NCI-H1092 (cell line): ENCODE data around the gene ELL2.
A peak's percentile ranks its signal among the peaks of the same experiment; 100 is the strongest.
"Not testable (repeated sequence)": the region's sequence is repeated elsewhere in the genome, so short reads cannot be mapped to it uniquely, and the experiment has no call there.

ENCODE experiments used
- DNase-seq: peaks from one replicate; lab custom pipeline; 2025; lab: John Stamatoyannopoulos, UW

Gene ELL2

GRCh38 chr5:95907740-95908706 is 53.6 kb downstream of the ELL2 start:
- DNase-seq: no peak

DNA sequence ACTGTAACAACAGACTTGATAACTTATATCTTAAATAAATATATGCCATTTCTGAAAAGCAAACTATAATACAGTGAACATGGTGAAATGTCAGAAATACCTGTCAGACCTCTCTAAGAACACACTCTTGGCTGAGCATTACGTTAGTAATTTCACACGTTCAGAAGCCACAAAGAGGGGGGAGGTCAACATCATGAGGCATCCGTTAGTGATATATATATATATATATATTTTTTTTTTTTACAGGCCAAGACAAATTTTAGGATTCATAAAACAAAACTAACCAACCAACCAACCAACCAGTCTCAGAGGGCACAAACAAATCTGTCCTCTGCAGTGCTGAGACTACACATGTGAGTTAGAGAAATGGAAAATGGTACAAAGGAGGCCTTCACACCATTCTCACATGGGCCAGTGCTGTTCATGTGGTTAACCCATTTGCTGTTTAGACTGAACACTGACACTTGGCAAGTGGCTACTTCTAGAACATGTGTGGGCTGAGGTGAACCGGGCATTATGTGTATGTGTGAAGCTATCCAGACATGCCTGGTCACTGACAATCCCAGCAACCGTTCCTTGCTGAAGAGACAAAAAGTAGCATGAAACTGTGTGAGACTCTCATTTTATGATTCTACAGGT is 54.5 kb downstream of the ELL2 start:
- no peak for DNase-seq

- not testable (repeated sequence) for DNase-seq
These were observed 55.3 kb downstream of the ELL2 start for GRCh38 chr5:95906398-95906797.

DNA sequence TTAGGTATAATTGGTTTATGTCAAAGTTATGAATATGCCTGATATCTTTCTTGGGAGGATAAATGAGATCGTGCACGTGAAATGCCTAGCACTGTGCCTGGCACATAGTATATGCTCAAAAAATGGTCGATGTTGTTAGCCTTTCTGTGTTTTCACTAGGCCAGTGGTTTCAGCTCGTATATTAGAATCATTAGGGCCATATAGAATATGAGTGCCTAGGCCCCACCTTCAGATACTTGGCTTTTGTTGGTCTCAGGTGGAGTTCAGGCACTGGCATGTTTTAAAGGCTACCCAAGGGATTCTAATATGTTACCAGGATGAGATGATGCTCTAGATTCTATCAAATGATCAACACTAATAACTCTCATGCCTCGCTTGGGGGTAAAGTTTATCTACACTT is 56.8 kb downstream of the ELL2 start:
- DNase-seq: no peak

- no peak for DNase-seq
These were observed 57.8 kb downstream of the ELL2 start for GRCh38 chr5:95903838-95904237.

- no peak for DNase-seq
These were observed 59.7 kb downstream of the ELL2 start for GRCh38 chr5:95901676-95902627.

- DNase-seq: peak; percentile 22
These were observed 61.2 kb downstream of the ELL2 start for GRCh38 chr5:95900383-95900958.

- no peak for DNase-seq
These were observed 61.8 kb downstream of the ELL2 start for GRCh38 chr5:95899829-95900228.

DNA sequence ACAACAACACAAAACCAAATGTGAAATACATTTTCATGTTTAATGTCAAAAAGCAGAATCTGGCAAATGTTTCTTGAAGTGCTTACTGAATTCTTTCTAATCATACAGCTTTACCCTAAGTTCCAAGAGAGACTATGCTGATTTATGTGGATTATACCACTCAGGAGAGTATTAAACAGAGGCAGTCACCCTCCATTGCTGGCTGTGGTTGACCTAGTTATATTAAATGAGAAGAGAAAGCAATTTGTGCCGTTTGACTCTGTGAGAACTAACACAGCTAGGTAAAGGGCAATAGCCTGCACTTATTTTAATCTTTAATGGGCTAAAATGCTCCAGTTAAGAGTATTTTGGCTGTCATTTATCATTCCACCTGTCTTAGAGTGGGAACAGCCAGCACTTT is 62.6 kb downstream of the ELL2 start:
- DNase-seq: no peak

- DNase-seq: no peak
These were observed 65.9 kb downstream of the ELL2 start for GRCh38 chr5:95895771-95896170.

- DNase-seq: no peak
These were observed 66.4 kb downstream of the ELL2 start for GRCh38 chr5:95895251-95895650.

DNA sequence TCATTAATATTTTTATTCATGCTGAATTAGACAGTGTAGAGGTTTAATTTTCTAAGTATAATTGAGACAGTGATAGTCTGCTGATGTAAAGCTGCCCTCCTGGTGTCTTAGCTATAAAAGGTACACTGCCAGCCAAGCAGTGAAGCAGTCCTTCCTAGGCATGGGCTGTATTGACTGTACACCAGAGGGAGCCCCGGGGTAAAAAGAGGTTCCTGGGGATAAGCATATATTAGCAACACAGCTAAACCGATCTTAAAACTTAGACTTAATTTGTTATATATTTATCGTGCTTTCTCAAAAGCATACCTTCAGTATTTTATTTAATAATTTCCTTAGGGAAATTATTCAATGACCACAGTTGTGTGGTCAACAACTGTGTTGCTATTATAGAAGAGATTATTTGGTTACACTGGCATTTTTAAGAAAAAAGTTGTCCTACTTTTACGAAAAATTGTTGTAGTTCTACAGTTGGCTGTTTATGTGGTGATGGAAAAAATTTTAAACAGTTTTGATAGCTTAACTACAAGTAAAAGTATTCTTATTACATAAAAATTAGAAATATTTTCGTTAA is 68.8 kb downstream of the ELL2 start:
- no peak for DNase-seq

DNA sequence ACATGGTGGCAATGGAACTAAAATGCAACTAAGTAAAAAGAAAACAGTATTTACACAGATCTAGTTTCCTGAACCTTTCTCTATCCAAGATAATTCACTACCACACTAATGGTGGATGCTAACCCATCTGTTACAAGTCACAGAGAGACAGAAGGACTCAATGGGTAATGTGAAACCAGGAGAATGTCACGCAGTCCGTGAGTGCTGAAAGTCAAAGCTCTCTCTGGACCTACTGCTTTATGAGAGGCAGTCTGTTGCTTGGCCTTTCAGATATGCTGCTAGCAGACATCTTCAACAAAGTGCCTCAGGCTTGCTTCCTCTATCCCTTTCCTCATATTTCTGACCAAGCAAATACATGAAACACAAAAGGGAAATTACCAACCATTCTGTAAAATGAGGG is 70.2 kb downstream of the ELL2 start:
- no peak for DNase-seq

DNA sequence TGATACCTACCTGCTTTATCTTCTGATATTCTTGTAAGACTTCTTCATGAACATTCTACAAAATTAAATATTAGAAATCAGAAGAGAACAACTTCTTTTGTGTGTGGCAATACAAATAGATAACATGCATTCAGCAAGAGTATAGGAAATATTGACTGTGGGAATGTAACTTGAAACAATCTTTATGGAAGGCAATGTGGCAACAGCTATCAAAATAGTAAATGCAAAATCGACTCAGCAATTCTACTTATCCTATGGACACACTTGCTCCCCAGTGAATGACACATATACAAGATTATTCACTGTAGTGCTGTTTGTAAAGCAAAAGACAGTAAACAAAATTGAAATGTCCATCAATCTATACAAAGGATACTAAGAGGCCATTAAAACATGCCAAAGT is 72.6 kb downstream of the ELL2 start:
- no peak for DNase-seq

GRCh38 chr5:95887977-95888376 is 73.7 kb downstream of the ELL2 start:
- no peak for DNase-seq

DNA sequence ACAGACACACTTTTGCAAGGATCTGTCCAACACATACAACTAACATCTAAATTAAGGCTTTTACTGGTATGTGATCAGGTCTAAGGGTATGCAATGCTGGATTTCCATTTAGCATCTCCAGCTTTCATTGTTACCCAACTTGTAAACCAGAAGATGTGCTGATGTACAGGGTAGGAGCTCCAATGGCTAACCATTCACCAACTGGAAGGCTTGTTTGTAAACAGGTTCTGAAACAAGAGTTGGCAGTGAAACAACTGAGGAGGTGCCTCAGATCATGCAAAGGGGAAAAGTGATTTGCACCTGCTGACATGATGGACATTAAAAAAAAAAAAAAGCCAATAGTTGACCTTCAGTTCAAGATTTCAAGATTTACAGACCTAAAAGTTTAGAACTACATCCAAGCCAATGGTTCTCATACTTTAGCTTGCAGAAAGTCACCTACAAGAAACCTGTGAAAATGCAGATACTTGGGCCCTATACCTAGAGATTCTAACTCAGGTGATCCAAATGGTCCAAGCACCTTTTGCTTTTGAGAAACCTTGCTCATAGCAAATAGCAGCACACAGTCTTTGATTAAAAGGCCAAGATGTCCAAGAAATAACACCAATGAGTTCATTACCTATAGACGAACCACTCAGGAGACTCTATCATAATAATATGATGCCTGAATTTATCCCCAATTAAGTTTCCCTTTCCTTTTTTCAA is 75.2 kb downstream of the ELL2 start:
- no peak for DNase-seq

DNA sequence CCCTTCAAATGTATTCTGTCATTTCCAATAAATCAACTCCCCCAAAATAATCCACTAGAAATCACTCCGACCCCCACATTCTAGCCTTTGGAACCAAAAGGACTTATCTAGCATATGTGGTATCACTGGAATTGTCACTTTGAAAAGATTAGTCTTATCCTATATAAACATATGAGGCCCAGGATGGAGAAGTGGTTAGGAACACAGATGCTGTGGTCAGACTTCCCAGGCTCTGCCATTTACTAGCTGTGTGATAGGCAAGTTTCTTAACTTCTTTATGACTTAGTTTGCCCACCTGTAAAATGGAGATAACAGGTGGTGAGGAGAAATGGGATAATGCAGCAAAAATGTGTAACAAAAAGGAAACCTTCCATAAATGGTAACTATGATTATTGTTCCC is 77.1 kb downstream of the ELL2 start:
- no peak for DNase-seq

DNA sequence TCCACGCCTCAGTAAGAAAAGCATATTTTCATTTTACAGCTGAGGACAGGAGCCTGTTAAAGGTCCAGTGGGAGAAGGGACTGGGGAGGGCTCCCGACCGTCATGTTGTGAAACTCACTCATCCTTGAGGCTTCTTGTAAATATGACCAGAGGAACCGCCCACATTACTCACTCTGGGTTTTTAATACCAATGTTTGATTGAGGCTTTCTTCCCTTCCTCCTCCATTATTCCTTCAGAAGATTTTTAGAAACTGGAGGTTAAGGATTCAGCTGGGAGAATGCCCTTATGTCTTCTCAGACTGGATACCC is 77.7 kb downstream of the ELL2 start:
- no peak for DNase-seq

GRCh38 chr5:95883185-95884016 is 78.2 kb downstream of the ELL2 start:
- no peak for DNase-seq

- DNase-seq: no peak
These were observed 79.8 kb downstream of the ELL2 start for GRCh38 chr5:95881833-95882232.
